HepG2 (cell line): Measurements from ENCODE around the gene AP2B1. TPM values are rescaled to one million over a fixed set of nuclear protein-coding genes. Genes with fewer than 3 reads are reported as not detected.
A peak's percentile ranks its signal among the peaks of the same experiment; 100 is the strongest.

Experiments used
- ARID3A ChIP-seq: IDR thresholded peaks from 2 replicates; pipeline ENCODE4 v1.6.1; 2012; ENCODE audit warnings: low read depth, low read length, improper control_type of control experiment
- ARNT ChIP-seq: fragments of 450-650 bp; IDR thresholded peaks from 2 replicates; pipeline ENCODE4 v1.6.1; 2017
- CHCHD3 ChIP-seq: sonication (generic); formaldehyde crosslinking; IDR thresholded peaks from 2 replicates; pipeline ENCODE4 v1.8.0; 2022; ENCODE audit warnings: mild to moderate bottlenecking, missing genetic modification reagents, moderate library complexity
- DPF2 ChIP-seq: sonication (generic); formaldehyde crosslinking; IDR thresholded peaks from 2 replicates; pipeline ENCODE4 v1.4.0; 2020; ENCODE audit warnings: mild to moderate bottlenecking, low read depth, missing genetic modification reagents, borderline replicate concordance
- FOXK2 ChIP-seq: fragments of 450-650 bp; IDR thresholded peaks from 2 replicates; pipeline ENCODE4 v1.6.1; 2016
- HNRNPK ChIP-seq: fragments of 200-400 bp; formaldehyde crosslinking; IDR thresholded peaks from 2 replicates; pipeline ENCODE4 v1.6.1; 2018; ENCODE audit warnings: low read length, low read depth, moderate library complexity, mild to moderate bottlenecking; ENCODE audit not compliant: poor library complexity, severe bottlenecking
- HOXA9 ChIP-seq: sonication (generic); formaldehyde crosslinking; IDR thresholded peaks from 2 replicates; pipeline ENCODE4 v1.8.1; 2022; ENCODE audit warnings: missing genetic modification reagents, mild to moderate bottlenecking, moderate library complexity, borderline replicate concordance
- IKZF5 ChIP-seq: IDR thresholded peaks from 2 replicates; pipeline ENCODE4 v1.6.1; 2018; ENCODE audit warnings: missing genetic modification reagents, mild to moderate bottlenecking, missing compliant biosample characterization
- KLF15 ChIP-seq: sonication (generic); formaldehyde crosslinking; IDR thresholded peaks from 2 replicates; pipeline ENCODE4 v1.8.1; 2023; ENCODE audit warnings: borderline replicate concordance, mild to moderate bottlenecking, inconsistent platforms, missing genetic modification reagents, mixed read lengths
- MTERF4 ChIP-seq: sonication (generic); formaldehyde crosslinking; IDR thresholded peaks from 2 replicates; pipeline ENCODE4 v1.8.0; 2023; ENCODE audit warnings: mild to moderate bottlenecking, missing genetic modification reagents
- REPIN1 ChIP-seq: sonication (generic); formaldehyde crosslinking; IDR thresholded peaks from 2 replicates; pipeline ENCODE4 v1.8.0; 2022; ENCODE audit warnings: missing genetic modification reagents, low read depth, mild to moderate bottlenecking, borderline replicate concordance
- TFDP2 ChIP-seq: sonication (generic); formaldehyde crosslinking; IDR thresholded peaks from 2 replicates; pipeline ENCODE4 v1.4.0; 2020; ENCODE audit warnings: missing genetic modification reagents
- USF2 ChIP-seq, 2 experiments: sonication (generic) in 1 of 2; formaldehyde crosslinking in 1 of 2; IDR thresholded peaks; 2 replicates each; pipeline versions ENCODE4 v1.5.1 to v1.6.1; 2011 to 2020; ENCODE audit warnings: borderline replicate concordance in 1 of 2, low read depth in 1 of 2, low read length in 1 of 2, mild to moderate bottlenecking in 1 of 2, missing genetic modification reagents in 1 of 2, moderate library complexity in 1 of 2
- ZFP36L2 ChIP-seq: sonication (generic); formaldehyde crosslinking; IDR thresholded peaks from 2 replicates; pipeline ENCODE4 v1.4.0; 2020; ENCODE audit warnings: missing genetic modification reagents
- ZFY ChIP-seq: sonication (generic); formaldehyde crosslinking; IDR thresholded peaks from 2 replicates; pipeline ENCODE4 v1.4.0; 2020; ENCODE audit warnings: missing genetic modification reagents
- ZNF136 ChIP-seq: sonication (generic); formaldehyde crosslinking; IDR thresholded peaks from 2 replicates; pipeline ENCODE4 v1.8.1; 2022; ENCODE audit warnings: low read depth, mild to moderate bottlenecking, moderate library complexity, missing genetic modification reagents
- ZNF256 ChIP-seq: sonication (generic); formaldehyde crosslinking; conservative IDR thresholded peaks from 2 replicates; pipeline ENCODE4 v1.4.0; 2020; ENCODE audit warnings: missing genetic modification reagents
- ZNF543 ChIP-seq: sonication (generic); formaldehyde crosslinking; IDR thresholded peaks from 2 replicates; pipeline ENCODE4 v1.4.0; 2020; ENCODE audit warnings: mild to moderate bottlenecking, missing genetic modification reagents
- ZNF598 ChIP-seq: sonication (generic); formaldehyde crosslinking; IDR thresholded peaks from 2 replicates; pipeline ENCODE4 v1.5.1; 2020; ENCODE audit warnings: mild to moderate bottlenecking, missing genetic modification reagents, borderline replicate concordance
- polyA plus RNA-seq, 8 experiments: library from polyadenylated mRNA; depleted of rRNA in 3 of 8; stranded (reverse) in 7 of 8; unstranded in 1 of 8; fragments of >200 nt; fragmentation: Illumina TruSeq in 4 of 8; extraction: Trizol in 4 of 8; gene quantifications; 2 replicates each; pipeline versions ENCODE4 v1.2.1 to v1.2.3, GENCODE V29; 2011 to 2016; ENCODE audit warnings: low read depth in 4 of 8, missing spikeins in 1 of 8, mixed read lengths in 1 of 8; ENCODE audit not compliant: insufficient read depth in 1 of 8
- total RNA-seq, 5 experiments: library from RNA; depleted of rRNA; stranded (reverse); fragments of >200 nt; fragmentation: Illumina TruSeq; extraction: Trizol; gene quantifications; 2 replicates each; pipeline ENCODE4 v1.2.3, GENCODE V29; 2016; ENCODE audit warnings: low read depth in 1 of 5

Gene AP2B1
- total and polyA plus RNA-seq, 2 of the 13 experiments (the other 11 are each of a cell fraction or from before 2014, with no cell fraction given), result 23.8 to 71.3 TPM

- TF ChIP-seq HOXA9, result no peak
- no peak for TF ChIP-seq KLF15 (CRISPR knock-in tag)
- TF ChIP-seq TFDP2 (CRISPR knock-in tag), result peak; percentile 52; the same call in 1 of the 2 replicates
- TF ChIP-seq ZFY, result peak; percentile 62; the same call in 1 of the 2 replicates
- no peak for TF ChIP-seq ZNF598 (CRISPR knock-in tag)
- no peak for TF ChIP-seq ARID3A
- TF ChIP-seq ZFP36L2 (CRISPR knock-in tag), result no peak
- TF ChIP-seq REPIN1 (CRISPR knock-in tag), result no peak; the same call in 1 of the 2 replicates
- TF ChIP-seq IKZF5, result peak; percentile 84; the same call in 1 of the 2 replicates
- no peak for TF ChIP-seq ZNF136 (CRISPR knock-in tag)
- no peak for TF ChIP-seq CHCHD3
- no peak for TF ChIP-seq USF2 (IDR thresholded peaks at IDR 0.05; ENCODE audit: low read depth, low read length)
- peak; percentile 25; the same call in 1 of the 2 replicates for TF ChIP-seq USF2 (CRISPR knock-in tag; IDR thresholded peaks at IDR 0.05; ENCODE audit: borderline replicate concordance)
- TF ChIP-seq FOXK2, result no peak
- 0 out of 2 replicates have a peak, but pooled peaks have one; percentile 53 for TF ChIP-seq ZNF256 (CRISPR knock-in tag)
- no peak for TF ChIP-seq DPF2 (CRISPR knock-in tag)
- 0 out of 2 replicates have a peak, but pooled peaks have one; percentile 51 for TF ChIP-seq MTERF4 (CRISPR knock-in tag)
- no peak for TF ChIP-seq ARNT
- TF ChIP-seq HNRNPK, result no peak
- no peak for TF ChIP-seq ZNF543 (CRISPR knock-in tag)
These were observed at the start of gene AP2B1 (continued) for GRCh38 chr17:35587074-35587961.
